Spinal cord (tissue), 10 donors: ENCODE measurements around the gene NDFIP1. TPM values are rescaled to one million over a fixed set of nuclear protein-coding genes. Genes with fewer than 3 reads are reported as not detected.

Experiments used
- DNase-seq, 6 donors: peaks; one replicate each; pipeline versions ENCODE4 v3.0.0 to v3.0.0-alpha.2; 2013 to 2015; ENCODE audit warnings: low spot score in 6 of 6, low read depth in 4 of 6
- H3K27ac ChIP-seq: one replicate; pipeline ENCODE4 v1.5.1; 2013; ENCODE audit warnings: low read depth, low read length, control low read depth
- H3K27me3 ChIP-seq: one replicate; pipeline ENCODE4 v1.6.1; 2013; ENCODE audit warnings: low read length; ENCODE audit not compliant: control insufficient read depth, insufficient read depth
- H3K36me3 ChIP-seq: one replicate; pipeline ENCODE4 v1.6.1; 2013; ENCODE audit warnings: low read length; ENCODE audit not compliant: control insufficient read depth, insufficient read depth
- H3K4me1 ChIP-seq: one replicate; pipeline ENCODE4 v1.6.1; 2013; ENCODE audit warnings: low read length; ENCODE audit not compliant: control insufficient read depth, insufficient read depth
- H3K4me3 ChIP-seq: one replicate; pipeline ENCODE4 v1.5.1; 2013; ENCODE audit warnings: low read depth, low read length, control low read depth
- H3K9me3 ChIP-seq: one replicate; pipeline ENCODE4 v1.6.1; 2013; ENCODE audit warnings: low read length; ENCODE audit not compliant: control insufficient read depth, insufficient read depth
- WGBS: methylation state at CpG from one replicate; pipeline ENCODE4 v1.1.5; 2013; ENCODE audit warnings: missing lambda C conversion rate; ENCODE audit not compliant: insufficient coverage; 5-methylcytosine and 5-hydroxymethylcytosine counted together
- polyA plus RNA-seq, 2 donors: library from polyadenylated mRNA; unstranded; fragments of 120-200 nt; gene quantifications; one replicate each; pipeline ENCODE4 v1.2.1, GENCODE V29; 2013; ENCODE audit not compliant: insufficient read length in 2 of 2
- total RNA-seq, 2 donors: library from RNA; depleted of rRNA in 1 of 2; stranded (reverse); fragments of 120-200 nt in 1 of 2; fragments of >200 nt in 1 of 2; gene quantifications; one replicate each; pipeline versions ENCODE4 v1.2.3 to v1.2.4, GENCODE V29; 2013 to 2014
- donor health status: healthy.

NDFIP1 gene
- total and polyA plus RNA-seq, 4 donors: 86.0 to 279 (median 231) TPM

DNA sequence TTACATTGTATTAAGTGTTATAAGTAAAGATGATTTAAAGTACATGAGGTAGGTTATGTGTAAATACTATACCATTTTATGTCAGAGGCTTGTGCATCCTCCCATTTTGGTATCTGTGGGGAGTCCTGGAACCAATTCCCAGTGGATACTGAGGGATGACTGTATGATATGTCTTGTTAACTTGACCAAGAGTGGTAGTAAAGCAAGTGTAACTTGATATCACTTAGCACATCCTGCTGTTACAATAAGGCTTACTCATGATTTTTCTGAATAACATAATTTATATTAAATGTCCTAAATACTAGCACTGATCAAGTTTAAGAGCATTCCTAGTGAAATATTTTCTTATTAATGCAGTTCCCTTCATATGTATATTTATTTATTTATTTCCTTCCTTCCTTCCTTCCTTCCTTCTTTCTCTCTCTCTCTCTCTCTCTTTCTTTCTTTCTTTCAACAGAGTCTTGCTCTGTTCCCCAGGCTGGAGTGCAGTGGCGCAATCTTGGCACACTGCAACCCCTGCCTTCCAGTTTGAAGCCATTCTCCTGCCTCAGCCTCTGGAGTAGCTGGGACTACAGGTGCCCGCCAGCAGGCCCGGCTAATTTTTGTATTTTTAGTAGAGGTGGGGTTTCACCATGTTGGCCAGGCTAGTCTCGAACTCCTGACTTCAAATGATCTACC is 7.5 kb downstream of the NDFIP1 start:
- Histone ChIP-seq H3K27me3 (no peaks in the 10 kb centered on the region), H3K9me3 (no peaks in the 10 kb centered on the region), H3K36me3 (no peaks in the 10 kb centered on the region), H3K27ac (no peak overlapping the region), H3K4me3 (no peak overlapping the region), H3K4me1 (peaks cover 11% of the 10 kb centered on the region)
- DNase-seq: no peak
- no CpG with 5 or more reads among the region's 4 CpGs for WGBS

DNA sequence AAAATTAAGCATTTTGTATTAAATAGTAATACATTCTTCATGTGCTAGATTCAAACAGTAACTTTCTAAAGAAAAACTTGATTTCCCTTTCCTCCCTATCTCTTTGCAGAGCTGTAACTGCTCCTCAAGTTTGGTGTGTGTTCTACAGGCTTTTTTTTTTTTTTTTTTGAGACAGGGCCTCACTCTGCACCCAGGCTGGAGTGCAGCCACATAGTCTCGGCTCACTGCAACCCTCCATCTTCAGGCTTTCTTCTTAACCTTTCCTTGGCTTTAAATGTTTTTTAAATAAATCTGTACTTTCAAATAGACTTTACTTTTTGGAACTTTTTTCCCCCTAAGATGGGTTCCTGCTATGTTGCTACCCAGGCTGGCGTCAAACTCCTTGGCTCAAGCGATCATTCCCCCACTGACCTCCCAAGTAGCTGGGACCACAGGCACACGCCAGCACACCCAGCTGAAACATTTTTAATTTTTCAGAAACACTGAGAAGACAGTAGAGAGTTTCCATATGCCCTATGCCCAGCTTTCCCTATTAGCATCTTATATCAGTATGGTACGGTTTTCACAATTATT is 9.1 kb downstream of the NDFIP1 start:
- Histone ChIP-seq H3K4me1 (peaks cover 11% of the 10 kb centered on the region), H3K27me3 (no peaks in the 10 kb centered on the region), H3K36me3 (no peaks in the 10 kb centered on the region), H3K9me3 (no peaks in the 10 kb centered on the region), H3K4me3 (no peak overlapping the region), H3K27ac (no peak overlapping the region)
- DNase-seq: no peak
- no CpG with 5 or more reads among the region's 5 CpGs for WGBS

DNA sequence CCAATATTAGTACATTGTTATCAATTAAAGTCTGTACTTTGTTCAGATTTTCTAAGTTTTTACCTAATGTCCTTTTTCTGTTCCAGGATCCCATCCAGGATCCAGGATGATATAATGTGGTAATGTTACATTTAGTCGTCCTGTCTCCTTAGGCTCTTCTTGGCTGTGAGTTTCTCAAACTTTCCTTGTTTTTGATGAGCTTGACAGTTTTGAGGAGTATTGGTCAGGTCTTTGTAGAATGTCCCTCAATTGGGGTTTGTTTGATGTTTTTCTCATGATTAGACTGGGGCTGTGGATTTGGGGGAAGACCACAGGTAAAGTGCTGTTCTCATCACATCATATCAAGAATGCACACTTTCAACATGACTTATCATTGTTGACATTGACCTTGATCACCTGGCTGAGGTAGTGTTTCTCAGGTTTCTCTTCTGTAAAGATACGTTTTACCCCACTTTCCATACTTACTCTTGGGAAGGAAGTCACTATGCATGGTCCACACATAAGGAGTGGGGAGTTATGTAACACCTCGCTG is 9.6 kb downstream of the NDFIP1 start:
- no peaks in the 10 kb centered on the region for H3K9me3 ChIP-seq
- no peaks in the 10 kb centered on the region for H3K27me3 ChIP-seq
- H3K4me3 ChIP-seq: no peak overlapping the region
- no peaks in the 10 kb centered on the region for H3K36me3 ChIP-seq
- no peak overlapping the region for H3K27ac ChIP-seq
- peaks cover 11% of the 10 kb centered on the region for H3K4me1 ChIP-seq
- no peak for DNase-seq
- 83% methylated on average over 1 of the region's 3 CpGs for WGBS

DNA sequence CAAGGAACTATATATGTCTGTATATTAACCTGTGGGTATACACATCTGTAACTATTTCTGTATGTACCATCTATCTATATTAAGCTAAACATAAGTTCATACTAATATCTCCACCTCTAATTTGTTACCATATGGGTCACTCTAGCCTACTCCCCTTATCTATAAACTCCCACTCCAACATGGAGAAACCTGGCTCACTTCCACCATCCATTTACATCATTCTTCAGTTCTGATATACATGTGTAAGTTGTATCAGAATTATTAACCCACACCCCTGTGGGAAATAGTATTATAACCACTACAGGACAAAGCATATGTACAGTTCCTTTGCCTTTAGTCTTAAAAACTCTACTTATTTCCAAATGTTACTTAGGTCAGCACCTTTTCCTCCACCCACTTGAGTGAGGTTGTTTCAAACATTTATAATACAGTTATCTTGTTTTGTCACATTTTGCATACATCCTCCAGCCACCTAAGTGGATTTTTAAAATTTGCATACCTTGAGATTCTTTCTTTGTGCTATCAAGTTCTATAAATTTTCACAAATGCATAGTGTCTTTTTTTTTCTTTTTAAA is 10.6 kb downstream of the NDFIP1 start:
- H3K4me3 ChIP-seq: no peak overlapping the region
- H3K9me3 ChIP-seq: no peaks in the 10 kb centered on the region
- no peaks in the 10 kb centered on the region for H3K36me3 ChIP-seq
- H3K4me1 ChIP-seq: peaks cover 11% of the 10 kb centered on the region
- H3K27ac ChIP-seq: no peak overlapping the region
- DNase-seq: no peak
- H3K27me3 ChIP-seq: no peaks in the 10 kb centered on the region

DNA sequence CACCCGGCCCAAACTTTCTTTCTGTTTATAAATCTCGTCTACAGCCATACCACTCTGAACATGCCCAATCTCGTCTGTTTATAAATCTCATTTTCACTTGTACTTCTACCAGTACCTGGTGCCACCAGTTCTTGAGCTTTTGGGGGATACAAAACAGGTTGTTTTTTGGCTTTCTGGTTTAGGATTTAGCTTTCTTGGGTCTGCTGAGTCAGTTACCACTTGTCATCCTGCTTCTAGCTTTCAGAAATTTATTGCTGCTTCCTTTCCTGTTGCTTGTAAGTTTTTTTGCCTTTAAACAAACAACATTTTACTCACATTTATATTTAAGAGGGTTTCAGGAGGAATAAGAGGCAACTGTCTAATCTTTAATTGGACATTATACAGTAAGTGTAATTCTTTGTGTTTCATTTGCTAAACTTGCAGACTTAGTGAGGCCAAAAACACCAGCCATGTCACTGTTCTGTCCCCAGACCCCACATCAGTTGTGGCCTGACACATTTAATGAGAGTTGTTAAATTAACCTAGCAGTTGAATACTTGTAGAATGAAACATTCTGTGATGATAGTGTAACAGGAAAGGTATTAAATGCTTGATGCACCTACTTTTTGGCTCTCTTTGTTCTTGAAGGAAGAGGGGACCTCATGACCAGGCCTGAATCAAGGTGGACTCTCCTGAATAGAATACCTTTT is 11.8 kb downstream of the NDFIP1 start:
- DNase-seq: no peak
- Histone ChIP-seq H3K9me3 (no peaks in the 10 kb centered on the region), H3K4me1 (peaks cover 11% of the 10 kb centered on the region), H3K27me3 (no peaks in the 10 kb centered on the region), H3K36me3 (no peaks in the 10 kb centered on the region), H3K27ac (no peak overlapping the region), H3K4me3 (no peak overlapping the region)
- 82% methylated on average over 3 of the region's 3 CpGs for WGBS

DNA sequence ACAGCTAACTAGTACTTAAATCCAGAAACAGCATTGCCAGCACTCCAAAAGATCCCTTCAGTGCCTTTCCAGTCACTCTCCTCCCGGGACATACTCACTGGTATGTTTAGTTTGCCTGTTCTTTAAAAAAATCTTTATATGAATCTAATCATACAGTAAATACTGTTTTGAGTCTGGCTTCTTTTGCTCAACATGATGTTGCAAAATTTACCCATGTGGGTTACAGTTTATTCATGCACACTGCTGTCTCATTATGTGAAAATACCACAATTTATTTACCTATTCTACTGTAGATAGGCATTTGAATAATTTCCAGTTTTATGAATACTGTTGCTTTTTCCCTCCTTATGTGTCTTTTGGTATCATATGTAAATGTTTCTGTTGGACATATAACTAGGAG is 13.5 kb downstream of the NDFIP1 start:
- Histone ChIP-seq H3K4me3 (no peak overlapping the region), H3K9me3 (no peaks in the 10 kb centered on the region), H3K27ac (no peak overlapping the region), H3K36me3 (no peaks in the 10 kb centered on the region), H3K27me3 (no peaks in the 10 kb centered on the region), H3K4me1 (peaks cover 8% of the 10 kb centered on the region)
- DNase-seq: no peak
- WGBS: no CpG with 5 or more reads among the region's 1 CpG

DNA sequence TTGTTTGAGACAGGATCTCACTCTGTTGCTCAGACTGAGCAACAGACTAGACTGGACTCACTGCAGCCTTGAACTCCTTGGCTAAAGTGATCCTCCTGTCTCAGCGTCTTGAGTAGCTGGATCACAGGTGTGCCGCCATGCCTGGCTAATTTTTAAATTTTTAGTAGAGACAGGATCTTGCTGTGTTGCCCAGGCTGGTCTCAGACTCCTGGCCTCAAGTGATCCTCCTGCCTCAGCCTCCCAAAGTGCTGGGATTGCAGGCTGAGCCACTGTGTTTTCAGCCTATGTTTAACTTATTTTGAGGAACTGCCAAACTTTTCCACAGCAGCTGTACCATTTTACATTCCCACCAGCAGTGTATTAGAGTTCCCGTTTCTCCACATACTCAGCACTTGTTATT is 16.8 kb downstream of the NDFIP1 start:
- H3K4me1 ChIP-seq: no peaks in the 10 kb centered on the region
- H3K9me3 ChIP-seq: no peaks in the 10 kb centered on the region
- H3K27me3 ChIP-seq: no peaks in the 10 kb centered on the region
- H3K36me3 ChIP-seq: no peaks in the 10 kb centered on the region
- no peak overlapping the region for H3K27ac ChIP-seq
- DNase-seq: no peak
- 100% methylated on average over 2 of the region's 3 CpGs for WGBS
- H3K4me3 ChIP-seq: no peak overlapping the region

DNA sequence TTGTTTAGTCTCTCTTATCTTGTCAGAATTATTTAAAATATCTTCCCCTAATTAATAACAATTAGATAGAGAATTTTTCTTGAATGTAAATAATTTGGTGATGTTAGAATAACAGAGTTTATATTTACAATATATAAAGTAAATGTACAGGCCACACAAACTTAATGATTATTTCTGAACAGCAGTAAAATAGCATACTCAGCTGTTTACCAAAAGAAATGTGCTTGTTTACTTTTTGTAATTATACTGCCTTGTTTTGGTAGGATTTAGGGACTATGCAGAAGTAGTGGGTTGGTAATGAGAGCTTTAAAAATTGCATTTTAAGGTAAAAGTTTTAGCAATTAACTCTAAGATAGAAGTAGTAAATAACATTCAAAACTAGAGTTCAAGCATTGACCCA is 17.4 kb downstream of the NDFIP1 start:
- H3K27me3 ChIP-seq: no peaks in the 10 kb centered on the region
- no peak overlapping the region for H3K27ac ChIP-seq
- H3K36me3 ChIP-seq: no peaks in the 10 kb centered on the region
- no peaks in the 10 kb centered on the region for H3K4me1 ChIP-seq
- no peak for DNase-seq
- H3K9me3 ChIP-seq: no peaks in the 10 kb centered on the region
- no peak overlapping the region for H3K4me3 ChIP-seq

DNA sequence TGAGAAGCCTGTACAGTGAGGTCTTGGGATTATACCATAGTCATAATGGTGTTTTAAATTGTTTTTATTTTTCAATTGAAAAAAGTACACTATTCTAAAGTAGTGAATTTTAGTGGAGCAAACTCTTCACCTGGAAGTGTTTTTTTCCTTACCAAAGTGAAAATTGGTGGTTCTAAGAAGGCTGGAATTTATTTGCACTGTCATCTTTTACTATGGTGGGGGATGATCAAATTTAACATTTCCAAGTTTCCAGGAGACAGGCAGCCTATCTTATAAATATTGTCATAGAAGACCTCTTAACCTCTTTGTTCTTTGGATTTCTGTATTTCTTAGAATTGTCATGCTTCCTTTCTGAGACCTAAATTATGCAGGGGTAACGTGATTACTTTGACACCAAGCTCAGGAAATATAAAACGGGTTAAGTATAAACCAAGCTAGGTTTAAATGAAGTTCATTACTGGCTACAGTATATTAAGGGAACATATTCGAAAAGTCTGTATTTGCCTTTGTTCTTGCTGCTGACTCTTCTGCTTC is 20.2 kb downstream of the NDFIP1 start:
- no peak overlapping the region for H3K4me3 ChIP-seq
- H3K4me1 ChIP-seq: no peaks in the 10 kb centered on the region
- no peak for DNase-seq
- no peaks in the 10 kb centered on the region for H3K27me3 ChIP-seq
- H3K27ac ChIP-seq: no peak overlapping the region
- no CpG with 5 or more reads among the region's 3 CpGs for WGBS
- H3K36me3 ChIP-seq: peaks cover 4% of the 10 kb centered on the region
- no peaks in the 10 kb centered on the region for H3K9me3 ChIP-seq
